ENCODE measurements around the gene CORO2B. TPM values are rescaled to one million over a fixed set of nuclear protein-coding genes. Genes with fewer than 3 reads are reported as not detected.

Gene CORO2B
- polyA plus RNA-seq, 1 of the 3 experiments (the other 2 are of a cell fraction) = 3.6 TPM

GRCh38 chr15:68574046-68574445 lies 4.7 kb upstream of the CORO2B start (continued):
- TF ChIP-seq SIN3A (IDR thresholded peaks at IDR 0.05; ENCODE audit: borderline replicate concordance, low read depth, low read length) (no peak), REST (IDR thresholded peaks at IDR 0.05; ENCODE audit: low read depth, low read length) (no peak), TCF12 (IDR thresholded peaks at IDR 0.05) (no peak), USF1 (IDR thresholded peaks at IDR 0.05; ENCODE audit: borderline replicate concordance, low read depth) (no peak), PBX3 (IDR thresholded peaks at IDR 0.05) (no peak)

GRCh38 chr15:68574629-68575028 lies 4.2 kb upstream of the CORO2B start:
- H3K9me3 ChIP-seq = no peaks in the 10 kb centered on the region
- no peak overlapping the region for H3K4me2 ChIP-seq
- H2AFZ ChIP-seq (ENCODE audit: low read depth) = no peak overlapping the region
- H3K36me3 ChIP-seq (replicated peaks in 1 of 2; ENCODE audit: control insufficient read depth in 1 of 2, insufficient read depth in 2 of 2, low read length in 1 of 2) = no peaks in the 10 kb centered on the region
- CTCF ChIA-PET = interaction anchor here (2.0 to 9.3 kb wide), 4 partner anchors 14 to 301 kb away, joined by 5 to 83 read pairs (median 20); no protein-coding TSS in a partner anchor
- WGBS (ENCODE audit: low lambda C conversion rate) = 76% methylated on average over 6 of the region's 6 CpGs
- DNase-seq = no peak
- no peaks in the 10 kb centered on the region for H4K20me1 ChIP-seq (ENCODE audit: insufficient read depth)
- no peaks in the 10 kb centered on the region for H3K79me2 ChIP-seq (ENCODE audit: insufficient read depth)
- no peaks in the 10 kb centered on the region for H3K9me2 ChIP-seq
- TF ChIP-seq SIN3A (IDR thresholded peaks at IDR 0.05; ENCODE audit: borderline replicate concordance, low read depth, low read length) = no peak
- no peak for TF ChIP-seq FOSL2 (IDR thresholded peaks at IDR 0.05; ENCODE audit: borderline replicate concordance, low read depth)
- no peak for TF ChIP-seq CHD2 (IDR thresholded peaks at IDR 0.05; ENCODE audit: low read length, partially characterized antibody)
- no peak for TF ChIP-seq MXI1 (IDR thresholded peaks at IDR 0.05; ENCODE audit: low read depth, low read length)
- TF ChIP-seq EZH2phosphoT487 (IDR thresholded peaks at IDR 0.05; ENCODE audit: borderline replicate concordance, low read depth) = no peak
- H3K9ac ChIP-seq = no peak overlapping the region
- POLR2A ChIA-PET = interaction anchor here (1.2 kb wide), 1 partner anchor 14 kb away, joined by 3 read pairs; no protein-coding TSS in a partner anchor
- no peaks in the 10 kb centered on the region for H3F3A ChIP-seq (replicated peaks; ENCODE audit: insufficient read depth)
- no peak overlapping the region for H3K27ac ChIP-seq (ENCODE audit: low read depth in 2 of 2, low read length in 1 of 2)
- H3K4me3 ChIP-seq (ENCODE audit: low read depth in 2 of 2, low read length in 1 of 2) = no peak overlapping the region
- no peaks in the 10 kb centered on the region; the same call in 1 of the 2 replicates for H3K27me3 ChIP-seq (ENCODE audit: insufficient read depth)
- H3K4me1 ChIP-seq (ENCODE audit: control insufficient read depth in 1 of 2, insufficient read depth in 2 of 2, low read depth in 1 of 2, low read length in 1 of 2) = peaks cover 0 to 12% of the 10 kb centered on the region in 2 experiments; a peak in 1 of 4 replicates
